Measurements from ENCODE around the gene RC3H2. TPM values are rescaled to one million over a fixed set of nuclear protein-coding genes. Genes with fewer than 3 reads are reported as not detected.
"Not testable (repeated sequence)": the region's sequence is repeated elsewhere in the genome, so short reads cannot be mapped to it uniquely, and the experiment has no call there.

Gene RC3H2
- total RNA-seq, 1 donor from 2014 or later, result 48.9 TPM

GRCh38 chr9:122814545-122814944 is 90.6 kb downstream of the RC3H2 start:
- intact Hi-C loops (cut with micrococcal nuclease), result no loop called here

DNA sequence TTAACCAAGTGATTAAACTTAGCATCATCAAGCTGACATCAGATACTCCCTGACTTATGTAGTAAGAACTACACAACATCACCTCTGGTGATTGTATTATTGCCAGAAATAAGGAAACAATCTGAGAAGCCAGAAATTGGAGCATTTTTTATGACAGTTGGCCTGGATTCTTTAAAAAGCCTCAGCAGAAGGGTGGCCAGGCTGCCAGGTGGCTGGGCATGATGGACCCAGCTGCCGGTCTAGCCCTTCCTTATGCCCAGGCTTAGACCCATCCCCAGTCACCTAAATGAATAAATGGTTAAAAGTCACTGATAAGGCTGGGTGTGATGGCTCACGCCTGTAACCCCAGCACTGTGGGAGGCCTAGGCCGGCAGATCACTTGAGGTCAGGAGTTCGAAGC is 92.4 kb downstream of the RC3H2 start:
- intact Hi-C loops (cut with micrococcal nuclease), result no loop called here

DNA sequence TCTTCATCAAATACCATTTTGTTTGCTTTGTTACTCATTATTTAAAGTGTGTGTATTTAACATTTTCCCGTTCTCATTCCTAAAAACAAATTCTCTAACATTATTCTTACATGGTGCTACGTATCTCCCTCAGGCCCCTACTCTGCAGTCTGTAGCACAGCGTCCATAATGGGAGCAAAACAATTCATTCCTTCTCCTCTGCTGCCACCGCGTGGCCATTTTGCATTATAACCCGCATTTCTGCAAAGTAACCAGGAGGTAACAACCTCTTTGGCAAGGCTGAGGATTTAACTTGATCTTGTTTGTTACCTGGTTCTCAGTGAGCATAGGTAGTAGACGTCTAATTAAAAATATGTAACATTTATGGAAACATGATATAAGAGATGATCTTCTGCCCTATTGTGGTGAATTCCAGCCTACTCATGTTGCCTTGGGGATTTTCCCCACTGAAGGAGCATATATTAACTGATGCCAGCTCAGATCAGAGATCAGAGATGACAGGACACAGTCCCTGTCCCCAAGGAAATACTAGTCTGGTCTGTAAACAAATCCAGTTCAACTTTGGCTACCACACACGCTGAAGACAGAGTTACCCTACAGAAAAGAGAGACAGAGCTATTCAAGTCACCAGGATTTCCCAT is 94.7 kb downstream of the RC3H2 start:
- intact Hi-C loops (cut with micrococcal nuclease), result loop anchor here (1.0 kb wide), 4 partner anchors 345 to 711 kb away; no protein-coding TSS in a partner anchor

GRCh38 chr9:122809261-122809660 is 95.9 kb downstream of the RC3H2 start:
- intact Hi-C loops (cut with micrococcal nuclease), result not testable (repeated sequence)

DNA sequence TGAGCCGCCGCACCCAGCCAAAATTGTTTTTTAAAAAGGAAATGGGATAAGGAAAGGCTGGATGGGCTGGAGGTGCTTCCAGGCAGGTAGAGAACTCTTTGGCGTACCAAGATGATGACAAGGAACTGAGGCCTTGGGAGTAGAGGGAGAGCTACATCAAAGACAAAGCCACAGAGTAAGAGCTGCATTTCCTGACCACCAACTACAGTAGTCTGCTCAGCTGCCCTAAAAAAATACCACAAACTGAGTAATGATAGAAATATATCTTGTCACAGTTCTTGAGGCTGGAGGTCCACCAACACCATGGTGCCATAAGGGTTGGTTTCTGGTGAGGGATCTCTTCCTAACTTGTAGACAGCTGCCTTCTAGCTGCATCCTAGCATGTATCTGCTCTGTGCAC is 97.0 kb downstream of the RC3H2 start:
- intact Hi-C loops (cut with micrococcal nuclease), result no loop called here

- intact Hi-C loops (cut with micrococcal nuclease), result no loop called here
Measured at GRCh38 chr9:122807271-122807900, 97.8 kb downstream of the RC3H2 start.

DNA sequence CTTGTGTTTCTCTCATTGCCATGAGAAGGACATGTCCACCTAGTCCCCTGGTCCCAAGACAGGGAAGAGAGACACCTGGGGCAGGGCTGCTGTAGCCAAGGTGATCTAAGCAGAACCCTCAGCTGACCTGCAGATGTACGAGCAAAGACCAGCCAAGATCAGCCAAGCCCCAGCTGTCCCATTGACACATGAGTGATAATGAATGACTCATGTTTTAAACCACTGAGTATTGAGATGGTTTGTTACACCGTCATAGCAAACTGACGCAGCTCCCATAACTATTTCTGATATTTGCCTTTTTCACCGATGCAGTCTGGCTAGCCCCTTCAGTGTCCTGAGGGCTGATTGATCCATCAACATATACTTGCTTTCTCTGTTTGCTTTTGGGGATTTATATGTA is 98.5 kb downstream of the RC3H2 start:
- intact Hi-C loops (cut with micrococcal nuclease), result no loop called here

DNA sequence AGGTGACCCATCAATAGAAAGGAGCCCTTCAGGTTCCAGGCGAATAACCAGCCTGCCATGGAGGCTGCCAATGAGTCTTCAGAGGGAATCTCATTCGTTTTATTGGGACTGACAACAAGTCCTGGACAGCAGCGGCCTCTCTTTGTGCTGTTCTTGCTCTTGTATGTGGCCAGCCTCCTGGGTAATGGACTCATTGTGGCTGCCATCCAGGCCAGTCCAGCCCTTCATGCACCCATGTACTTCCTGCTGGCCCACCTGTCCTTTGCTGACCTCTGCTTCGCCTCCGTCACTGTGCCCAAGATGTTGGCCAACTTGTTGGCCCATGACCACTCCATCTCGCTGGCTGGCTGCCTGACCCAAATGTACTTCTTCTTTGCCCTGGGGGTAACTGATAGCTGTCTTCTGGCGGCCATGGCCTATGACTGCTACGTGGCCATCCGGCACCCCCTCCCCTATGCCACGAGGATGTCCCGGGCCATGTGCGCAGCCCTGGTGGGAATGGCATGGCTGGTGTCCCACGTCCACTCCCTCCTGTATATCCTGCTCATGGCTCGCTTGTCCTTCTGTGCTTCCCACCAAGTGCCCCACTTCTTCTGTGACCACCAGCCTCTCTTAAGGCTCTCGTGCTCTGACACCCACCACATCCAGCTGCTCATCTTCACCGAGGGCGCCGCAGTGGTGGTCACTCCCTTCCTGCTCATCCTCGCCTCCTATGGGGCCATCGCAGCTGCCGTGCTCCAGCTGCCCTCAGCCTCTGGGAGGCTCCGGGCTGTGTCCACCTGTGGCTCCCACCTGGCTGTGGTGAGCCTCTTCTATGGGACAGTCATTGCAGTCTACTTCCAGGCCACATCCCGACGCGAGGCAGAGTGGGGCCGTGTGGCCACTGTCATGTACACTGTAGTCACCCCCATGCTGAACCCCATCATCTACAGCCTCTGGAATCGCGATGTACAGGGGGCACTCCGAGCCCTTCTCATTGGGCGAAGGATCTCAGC is 104.8 kb downstream of the RC3H2 start, which contains the start of gene OR1K1:
OR1K1 (plus strand) TSS at position 58 of the 995 bp plus-strand sequence; CDS start at position 58, 0 bp downstream.
- intact Hi-C loops (cut with micrococcal nuclease), result no loop called here

DNA sequence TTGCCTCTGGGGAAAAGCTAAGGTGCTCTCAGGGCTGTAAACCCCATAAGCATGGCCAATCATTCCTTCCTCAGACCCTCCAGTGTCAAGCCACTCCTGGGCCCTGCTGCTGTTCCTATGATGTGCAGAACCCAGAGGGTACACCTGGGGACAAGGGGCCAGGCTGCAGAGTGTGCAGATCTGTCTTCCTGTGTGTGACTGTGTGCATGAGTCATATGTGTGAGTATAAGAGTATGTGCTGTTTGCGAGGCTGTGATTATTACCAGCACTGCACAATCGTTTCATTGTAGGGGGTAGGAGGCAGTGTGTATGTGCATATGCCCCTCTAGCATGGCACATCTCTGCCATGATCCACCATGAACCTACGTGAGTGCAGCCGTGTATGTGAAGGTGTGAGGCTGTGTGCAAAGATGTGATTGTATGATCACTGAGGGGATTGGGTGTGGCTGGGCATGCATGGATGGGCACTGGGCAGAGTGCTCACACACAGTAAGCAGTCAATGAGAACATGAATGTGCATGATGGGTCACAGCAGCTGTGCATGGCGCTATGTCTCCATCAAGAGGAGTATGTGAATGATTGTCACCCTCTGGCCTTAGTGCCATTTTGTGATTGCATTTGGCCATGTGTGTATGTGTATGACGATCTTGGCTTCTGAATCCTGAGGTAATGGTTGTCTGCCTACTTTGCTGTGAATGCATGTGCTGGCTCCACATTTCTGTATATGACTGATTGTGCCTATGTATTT is 107.7 kb downstream of the RC3H2 start:
- intact Hi-C loops (cut with micrococcal nuclease), result no loop called here

Other genes starting within 250 kb of the RC3H2 start
- not detected in 2 replicates for gene OR1B1, start 247.7 kb downstream of the RC3H2 start, total RNA-seq
- gene OR1L1, start 243.6 kb downstream of the RC3H2 start, total RNA-seq, result not detected in 2 replicates
- gene OR1L3, start 230.2 kb downstream of the RC3H2 start, total RNA-seq, result not detected in 2 replicates
- not detected in 2 replicates for gene OR1L4, start 181.4 kb downstream of the RC3H2 start, total RNA-seq
- gene OR1L6, start 163.1 kb downstream of the RC3H2 start, total RNA-seq, result not detected in 2 replicates
- gene OR5C1, start 116.4 kb downstream of the RC3H2 start, total RNA-seq, result not detected in 2 replicates
- gene OR1K1, start 105.2 kb downstream of the RC3H2 start, total RNA-seq, result not detected in 2 replicates
- 23.1 and 24.1 TPM in 2 replicates for gene PDCL, start 76.8 kb downstream of the RC3H2 start, total RNA-seq
- gene ZBTB6, start 8.0 kb upstream of the RC3H2 start, total RNA-seq, result 10.8 and 11.9 TPM in 2 replicates
- gene ZBTB26, start 26.2 kb upstream of the RC3H2 start, total RNA-seq, result 6.8 and 7.2 TPM in 2 replicates
- gene RABGAP1, start 35.7 kb upstream of the RC3H2 start, total RNA-seq, result 28.2 and 32.7 TPM in 2 replicates
- 0.23 and 0.91 TPM in 2 replicates for gene GPR21, start 128.3 kb upstream of the RC3H2 start, total RNA-seq